Suprapubic skin (tissue), 4 donors: ENCODE data around the gene CNTNAP4. TPM values are rescaled to one million over a fixed set of nuclear protein-coding genes. Genes with fewer than 3 reads are reported as not detected.

ENCODE experiments used
- DNase-seq, 2 donors: peaks; one replicate each; pipeline ENCODE4 v3.0.0-alpha.2; 2019; ENCODE audit warnings: low spot score in 2 of 2
- H3K27ac ChIP-seq: fragments of 200-600 bp; sonication (generic); one replicate; pipeline ENCODE4 v1.5.1; 2019
- H3K27me3 ChIP-seq: fragments of 200-600 bp; sonication (generic); one replicate; pipeline ENCODE4 v1.5.1; 2019
- H3K36me3 ChIP-seq: fragments of 200-600 bp; sonication (generic); one replicate; pipeline ENCODE4 v1.5.1; 2019
- H3K4me1 ChIP-seq: fragments of 200-600 bp; sonication (generic); one replicate; pipeline ENCODE4 v1.5.1; 2019
- H3K4me3 ChIP-seq: fragments of 200-600 bp; sonication (generic); one replicate; pipeline ENCODE4 v1.5.1; 2019; ENCODE audit warnings: mild to moderate bottlenecking
- H3K9me3 ChIP-seq: fragments of 200-600 bp; sonication (generic); one replicate; pipeline ENCODE4 v1.5.1; 2019
- EP300 ChIP-seq: sonication (generic); formaldehyde crosslinking; IDR thresholded peaks from one replicate; pipeline ENCODE4 v1.6.1; 2017; ENCODE audit warnings: antibody characterized with exemption
- POLR2A ChIP-seq, 2 donors: fragments of 450-650 bp; IDR thresholded peaks; one replicate each; pipeline ENCODE4 v1.6.1; 2017; ENCODE audit warnings: antibody characterized with exemption in 2 of 2, mild to moderate bottlenecking in 2 of 2, moderate library complexity in 2 of 2
- POLR2AphosphoS5 ChIP-seq, 3 donors: sonication (generic); formaldehyde crosslinking; IDR thresholded peaks; one replicate each; pipeline ENCODE4 v1.6.1; 2017; ENCODE audit warnings: antibody characterized with exemption in 3 of 3
- WGBS: methylation state at CpG from one replicate; pipeline ENCODE4 v1.1.5; 2018; 5-methylcytosine and 5-hydroxymethylcytosine counted together
- total RNA-seq, 4 donors: library from RNA; depleted of rRNA; stranded (reverse); fragments of >200 nt; gene quantifications; one replicate each; pipeline ENCODE4 v1.1.0, GENCODE V29; 2016
- TF ChIP-seq, protein P1 (sequence below), 2 donors: fragments of 200-600 bp in 1 of 2; fragments of 450-650 bp in 1 of 2; sonication (generic) in 1 of 2; IDR thresholded peaks; one replicate each; pipeline ENCODE4 v1.5.1; 2016 to 2019; ENCODE audit warnings: antibody characterized with exemption in 2 of 2, mild to moderate bottlenecking in 1 of 2, moderate library complexity in 1 of 2

CNTNAP4 gene
- total RNA-seq, 4 donors from 2014 or later = not detected

DNA sequence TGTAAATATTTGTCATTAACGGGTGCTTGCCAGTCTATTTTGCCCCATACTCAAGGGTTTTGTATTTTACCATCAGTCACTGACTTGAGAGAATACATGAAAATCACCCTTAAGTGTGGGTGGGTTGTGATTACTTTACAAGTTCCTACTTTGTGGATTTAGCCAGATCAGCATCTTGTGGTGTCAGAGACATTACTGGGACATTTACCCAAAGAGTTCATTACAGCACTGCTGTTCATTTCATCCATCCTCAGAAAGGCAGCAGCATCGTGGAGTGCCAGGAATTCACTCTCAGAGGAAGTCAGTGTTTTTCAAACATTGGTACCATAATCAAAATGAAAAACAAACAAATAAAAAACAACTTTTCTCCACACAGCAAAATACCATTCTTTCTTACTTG is 110.8 kb downstream of the CNTNAP4 start:
- Histone ChIP-seq H3K36me3 (no peaks in the 10 kb centered on the region), H3K27ac (no peak overlapping the region), H3K27me3 (no peaks in the 10 kb centered on the region), H3K4me3 (no peak overlapping the region), H3K9me3 (no peaks in the 10 kb centered on the region), H3K4me1 (no peaks in the 10 kb centered on the region)
- no peak for DNase-seq
- 59% methylated on average over 2 of the region's 2 CpGs for WGBS
- TF ChIP-seq EP300 = no peak

DNA sequence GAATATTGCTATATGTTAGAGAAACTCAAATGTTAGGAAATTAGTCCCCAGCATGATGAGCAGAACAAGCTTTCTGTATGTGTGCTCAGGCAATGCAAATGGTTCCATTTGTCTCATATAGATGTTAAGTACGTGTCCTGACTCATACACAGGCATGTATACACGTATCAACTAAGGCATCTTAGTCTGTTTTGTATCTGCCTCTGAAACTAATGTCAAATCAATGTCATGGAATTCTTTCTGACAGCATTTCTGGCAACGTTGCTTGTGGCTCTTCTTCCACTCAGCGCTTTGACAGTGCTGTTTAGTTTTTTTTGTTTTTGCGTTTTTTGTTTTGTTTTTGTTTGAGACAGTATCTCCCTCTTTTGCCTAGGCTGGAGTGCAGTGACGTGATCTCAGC is 111.9 kb downstream of the CNTNAP4 start:
- no peak overlapping the region for H3K27ac ChIP-seq
- no peaks in the 10 kb centered on the region for H3K4me1 ChIP-seq
- H3K27me3 ChIP-seq = no peaks in the 10 kb centered on the region
- DNase-seq = no peak
- 56% methylated on average over 6 of the region's 6 CpGs for WGBS
- no peaks in the 10 kb centered on the region for H3K36me3 ChIP-seq
- H3K9me3 ChIP-seq = no peaks in the 10 kb centered on the region
- H3K4me3 ChIP-seq = no peak overlapping the region
- TF ChIP-seq EP300 = no peak
- TF ChIP-seq, protein P1, sequence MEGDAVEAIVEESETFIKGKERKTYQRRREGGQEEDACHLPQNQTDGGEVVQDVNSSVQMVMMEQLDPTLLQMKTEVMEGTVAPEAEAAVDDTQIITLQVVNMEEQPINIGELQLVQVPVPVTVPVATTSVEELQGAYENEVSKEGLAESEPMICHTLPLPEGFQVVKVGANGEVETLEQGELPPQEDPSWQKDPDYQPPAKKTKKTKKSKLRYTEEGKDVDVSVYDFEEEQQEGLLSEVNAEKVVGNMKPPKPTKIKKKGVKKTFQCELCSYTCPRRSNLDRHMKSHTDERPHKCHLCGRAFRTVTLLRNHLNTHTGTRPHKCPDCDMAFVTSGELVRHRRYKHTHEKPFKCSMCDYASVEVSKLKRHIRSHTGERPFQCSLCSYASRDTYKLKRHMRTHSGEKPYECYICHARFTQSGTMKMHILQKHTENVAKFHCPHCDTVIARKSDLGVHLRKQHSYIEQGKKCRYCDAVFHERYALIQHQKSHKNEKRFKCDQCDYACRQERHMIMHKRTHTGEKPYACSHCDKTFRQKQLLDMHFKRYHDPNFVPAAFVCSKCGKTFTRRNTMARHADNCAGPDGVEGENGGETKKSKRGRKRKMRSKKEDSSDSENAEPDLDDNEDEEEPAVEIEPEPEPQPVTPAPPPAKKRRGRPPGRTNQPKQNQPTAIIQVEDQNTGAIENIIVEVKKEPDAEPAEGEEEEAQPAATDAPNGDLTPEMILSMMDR (IDR thresholded peaks at IDR 0.05) = no peak
- no peak for TF ChIP-seq POLR2AphosphoS5 (IDR thresholded peaks at IDR 0.05)
- no peak for TF ChIP-seq POLR2A (IDR thresholded peaks at IDR 0.05)

DNA sequence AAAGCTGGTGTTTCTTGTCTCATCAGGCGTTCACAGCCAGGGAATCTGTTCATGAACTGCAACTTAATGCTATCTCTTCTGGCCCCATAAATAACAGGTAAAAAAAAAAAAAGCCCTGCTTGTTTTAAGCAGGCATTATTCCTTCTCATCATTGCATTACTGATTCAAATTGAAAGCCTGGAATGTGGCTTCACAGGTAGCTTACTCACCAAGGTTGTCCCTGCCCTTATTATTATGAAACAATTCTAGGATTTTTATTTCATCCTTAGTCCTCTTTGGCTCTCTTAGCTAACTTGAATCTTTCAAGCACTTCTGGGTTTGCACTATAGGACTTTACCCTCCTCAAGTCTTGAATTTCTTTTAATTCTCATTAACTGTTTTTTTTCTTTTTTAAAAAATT is 113.3 kb downstream of the CNTNAP4 start:
- H3K27ac ChIP-seq = no peak overlapping the region

DNA sequence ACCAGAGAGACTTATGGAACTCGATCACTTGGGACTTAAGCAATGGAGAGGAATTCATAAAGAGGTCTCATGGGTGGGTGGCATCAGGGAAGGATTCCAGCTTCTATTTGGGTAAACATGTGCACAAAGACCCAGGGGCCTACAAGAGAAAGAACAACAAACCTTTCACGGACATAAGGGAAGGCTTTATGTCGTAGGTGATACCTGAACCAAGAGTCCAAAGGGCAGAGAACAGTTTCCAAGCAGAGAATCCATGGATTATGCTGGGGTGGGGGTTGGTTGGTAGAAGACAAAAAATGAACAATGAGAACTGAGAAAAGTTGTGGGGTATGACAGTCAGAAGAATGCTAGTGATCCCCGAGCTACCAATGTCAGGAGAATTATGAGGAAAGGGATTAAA is 119.8 kb downstream of the CNTNAP4 start:
- Histone ChIP-seq H3K27ac (no peak overlapping the region), H3K4me3 (no peak overlapping the region), H3K9me3 (no peaks in the 10 kb centered on the region), H3K27me3 (no peaks in the 10 kb centered on the region), H3K4me1 (no peaks in the 10 kb centered on the region), H3K36me3 (no peaks in the 10 kb centered on the region)
- no peak for TF ChIP-seq EP300
- TF ChIP-seq POLR2A (IDR thresholded peaks at IDR 0.05) = no peak
- TF ChIP-seq, protein P1 (IDR thresholded peaks at IDR 0.05) = no peak
- TF ChIP-seq POLR2AphosphoS5 (IDR thresholded peaks at IDR 0.05) = no peak
- no peak for DNase-seq
- WGBS = 87% methylated on average over 4 of the region's 4 CpGs

More for the DNA sequence above, 113.3 kb downstream of the CNTNAP4 start:
- TF ChIP-seq POLR2AphosphoS5 (IDR thresholded peaks at IDR 0.05) = no peak
- no peak for TF ChIP-seq EP300
- TF ChIP-seq, protein P1 (IDR thresholded peaks at IDR 0.05) = no peak
- no peak for TF ChIP-seq POLR2A (IDR thresholded peaks at IDR 0.05)
- H3K36me3 ChIP-seq = no peaks in the 10 kb centered on the region
- 35% methylated on average over 1 of the region's 1 CpG for WGBS
- no peak overlapping the region for H3K4me3 ChIP-seq
- DNase-seq = no peak
- H3K27me3 ChIP-seq = no peaks in the 10 kb centered on the region
- no peaks in the 10 kb centered on the region for H3K4me1 ChIP-seq
- no peaks in the 10 kb centered on the region for H3K9me3 ChIP-seq

DNA sequence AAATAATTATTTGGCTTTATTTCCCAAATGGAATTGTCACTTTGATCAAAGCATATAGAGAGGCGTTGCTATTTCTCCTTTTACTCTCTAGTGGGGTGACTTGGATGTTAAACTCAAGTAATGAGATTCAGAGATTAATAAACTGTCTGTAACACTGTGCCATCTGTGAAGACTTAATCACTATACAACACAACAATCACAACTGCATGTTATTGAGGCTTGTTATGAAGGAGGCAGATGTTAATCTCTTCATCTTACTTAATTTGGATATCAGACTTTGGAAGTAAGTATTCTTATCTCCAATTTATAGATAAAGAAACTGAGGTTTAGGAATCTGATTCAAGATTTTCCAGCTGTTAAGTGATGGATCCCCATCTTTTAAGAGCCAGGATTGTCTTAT is 132.5 kb downstream of the CNTNAP4 start:
- TF ChIP-seq, protein P1 (IDR thresholded peaks at IDR 0.05) = no peak
- no peaks in the 10 kb centered on the region for H3K36me3 ChIP-seq
- DNase-seq = no peak
- H3K27ac ChIP-seq = no peak overlapping the region
- no peaks in the 10 kb centered on the region for H3K27me3 ChIP-seq
- 49% methylated on average over 1 of the region's 1 CpG for WGBS
- H3K9me3 ChIP-seq = no peaks in the 10 kb centered on the region
- H3K4me1 ChIP-seq = no peaks in the 10 kb centered on the region
- no peak overlapping the region for H3K4me3 ChIP-seq

DNA sequence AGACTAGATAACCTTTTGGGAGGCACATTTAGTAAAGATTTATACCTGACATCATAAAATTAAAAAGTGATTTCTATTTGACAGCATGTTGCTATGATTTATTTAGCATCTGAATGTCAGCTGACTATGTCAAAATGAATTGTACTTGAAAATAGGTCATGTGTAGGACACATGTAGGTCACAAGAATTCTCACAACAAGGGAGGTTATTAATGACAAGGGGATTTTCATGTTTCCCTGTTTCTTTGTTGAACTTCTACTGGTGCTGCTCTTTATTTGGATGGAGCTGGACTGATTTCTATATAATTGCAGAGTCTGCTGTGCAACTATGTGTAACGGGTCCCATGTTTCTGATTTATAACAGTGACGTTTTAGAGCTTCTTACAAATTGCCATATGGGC is 144.4 kb downstream of the CNTNAP4 start:
- TF ChIP-seq POLR2AphosphoS5 (IDR thresholded peaks at IDR 0.05) (no peak), POLR2A (IDR thresholded peaks at IDR 0.05) (no peak), EP300 (no peak)
- TF ChIP-seq, protein P1 (IDR thresholded peaks at IDR 0.05) = no peak
- Histone ChIP-seq H3K27ac (no peak overlapping the region), H3K9me3 (no peaks in the 10 kb centered on the region), H3K27me3 (no peaks in the 10 kb centered on the region), H3K4me3 (no peak overlapping the region), H3K4me1 (no peaks in the 10 kb centered on the region), H3K36me3 (no peaks in the 10 kb centered on the region)
- WGBS = 31% methylated on average over 2 of the region's 2 CpGs
- no peak for DNase-seq
